HEK293 (cell line): ENCODE data around the gene CD55.

Experiments
- HOXC10 ChIP-seq: sonication (generic); formaldehyde crosslinking; IDR thresholded peaks from 2 replicates; pipeline ENCODE4 v1.8.1; 2023; ENCODE audit warnings: mild to moderate bottlenecking, missing genetic modification reagents
- KLF7 ChIP-seq: fragments of 450-650 bp; formaldehyde crosslinking; IDR thresholded peaks from 2 replicates; pipeline ENCODE4 v1.5.1; 2016; ENCODE audit warnings: missing biosample characterization, missing genetic modification characterization, borderline replicate concordance
- MZF1 ChIP-seq: fragments of 450-650 bp; formaldehyde crosslinking; IDR thresholded peaks from 2 replicates; pipeline ENCODE4 v1.5.1; 2017; ENCODE audit warnings: missing biosample characterization, missing genetic modification characterization, borderline replicate concordance
- PRDM4 ChIP-seq: fragments of 450-650 bp; formaldehyde crosslinking; IDR thresholded peaks from 2 replicates; pipeline ENCODE4 v1.5.1; 2017; ENCODE audit warnings: missing biosample characterization, missing genetic modification characterization
- SCRT2 ChIP-seq: fragments of 450-650 bp; formaldehyde crosslinking; IDR thresholded peaks from 2 replicates; pipeline ENCODE4 v1.5.1; 2016; ENCODE audit warnings: missing biosample characterization, missing genetic modification characterization
- YY2 ChIP-seq: fragments of 450-650 bp; formaldehyde crosslinking; IDR thresholded peaks from 2 replicates; pipeline ENCODE4 v1.5.1; 2016; ENCODE audit warnings: missing biosample characterization, missing genetic modification characterization
- ZFP37 ChIP-seq: fragments of 450-650 bp; formaldehyde crosslinking; IDR thresholded peaks from 2 replicates; pipeline ENCODE4 v1.5.1; 2016; ENCODE audit warnings: missing biosample characterization, missing genetic modification characterization
- ZNF112 ChIP-seq: fragments of 450-650 bp; formaldehyde crosslinking; IDR thresholded peaks from 2 replicates; pipeline ENCODE4 v1.5.0; 2017; ENCODE audit warnings: missing biosample characterization, missing genetic modification characterization
- ZNF132 ChIP-seq: fragments of 450-650 bp; formaldehyde crosslinking; IDR thresholded peaks from 2 replicates; pipeline ENCODE4 v1.5.1; 2017; ENCODE audit warnings: missing biosample characterization, missing genetic modification characterization, borderline replicate concordance
- ZNF146 ChIP-seq: fragments of 450-650 bp; formaldehyde crosslinking; IDR thresholded peaks from 2 replicates; pipeline ENCODE4 v1.5.1; 2016; ENCODE audit warnings: missing biosample characterization, missing genetic modification characterization
- ZNF19 ChIP-seq: fragments of 450-650 bp; formaldehyde crosslinking; IDR thresholded peaks from 2 replicates; pipeline ENCODE4; 2016; ENCODE audit warnings: missing biosample characterization, missing genetic modification characterization, low read depth
- ZNF248 ChIP-seq: fragments of 450-650 bp; formaldehyde crosslinking; IDR thresholded peaks from 2 replicates; pipeline ENCODE4 v1.5.1; 2017; ENCODE audit warnings: missing biosample characterization, missing genetic modification characterization
- ZNF302 ChIP-seq: fragments of 450-650 bp; formaldehyde crosslinking; IDR thresholded peaks from 2 replicates; pipeline ENCODE4 v1.5.1; 2016; ENCODE audit warnings: missing biosample characterization, missing genetic modification characterization, low read depth
- ZNF311 ChIP-seq: fragments of 450-650 bp; formaldehyde crosslinking; IDR thresholded peaks from 2 replicates; pipeline ENCODE4 v1.5.1; 2017; ENCODE audit warnings: missing biosample characterization, missing genetic modification characterization, borderline replicate concordance
- ZNF354C ChIP-seq: fragments of 450-650 bp; formaldehyde crosslinking; IDR thresholded peaks from 2 replicates; pipeline ENCODE4 v1.5.1; 2016; ENCODE audit warnings: missing biosample characterization, missing genetic modification characterization, low read depth, borderline replicate concordance
- ZNF416 ChIP-seq: fragments of 450-650 bp; formaldehyde crosslinking; IDR thresholded peaks from 2 replicates; pipeline ENCODE4 v1.5.1; 2016; ENCODE audit warnings: missing biosample characterization, missing genetic modification characterization
- ZNF473 ChIP-seq: fragments of 450-650 bp; formaldehyde crosslinking; IDR thresholded peaks from 2 replicates; pipeline ENCODE4 v1.5.1; 2017; ENCODE audit warnings: missing biosample characterization, missing genetic modification characterization
- ZNF501 ChIP-seq: fragments of 450-650 bp; formaldehyde crosslinking; IDR thresholded peaks from 2 replicates; pipeline ENCODE4 v1.5.1; 2016; ENCODE audit warnings: missing biosample characterization, missing genetic modification characterization
- ZNF521 ChIP-seq: fragments of 450-650 bp; formaldehyde crosslinking; IDR thresholded peaks from 2 replicates; pipeline ENCODE4 v1.5.1; 2017; ENCODE audit warnings: missing biosample characterization, mild to moderate bottlenecking, missing genetic modification characterization
- ZNF571 ChIP-seq: fragments of 450-650 bp; formaldehyde crosslinking; IDR thresholded peaks from 2 replicates; pipeline ENCODE4 v1.5.0; 2017; ENCODE audit warnings: missing biosample characterization, missing genetic modification characterization
- ZNF600 ChIP-seq: fragments of 450-650 bp; formaldehyde crosslinking; IDR thresholded peaks from 2 replicates; pipeline ENCODE4 v1.5.1; 2016; ENCODE audit warnings: missing biosample characterization, missing genetic modification characterization
- ZNF629 ChIP-seq: fragments of 450-650 bp; formaldehyde crosslinking; IDR thresholded peaks from 2 replicates; pipeline ENCODE4 v1.5.1; 2017; ENCODE audit warnings: missing biosample characterization, missing genetic modification characterization
- ZNF704 ChIP-seq: fragments of 450-650 bp; formaldehyde crosslinking; IDR thresholded peaks from 2 replicates; pipeline ENCODE4 v1.5.1; 2016; ENCODE audit warnings: missing biosample characterization, missing genetic modification characterization
- ZNF707 ChIP-seq: fragments of 450-650 bp; formaldehyde crosslinking; IDR thresholded peaks from 2 replicates; pipeline ENCODE4 v1.5.1; 2016; ENCODE audit warnings: missing biosample characterization, missing genetic modification characterization
- ZNF777 ChIP-seq: fragments of 450-650 bp; formaldehyde crosslinking; IDR thresholded peaks from 2 replicates; pipeline ENCODE4 v1.5.1; 2017; ENCODE audit warnings: missing biosample characterization, missing genetic modification characterization, borderline replicate concordance
- TF ChIP-seq, protein P1 (sequence below): sonication (generic); formaldehyde crosslinking; IDR thresholded peaks from 2 replicates; pipeline ENCODE4 v1.8.1; 2022; ENCODE audit warnings: mild to moderate bottlenecking, moderate library complexity, missing genetic modification reagents
- TF ChIP-seq, protein P2 (sequence below): fragments of 450-650 bp; formaldehyde crosslinking; IDR thresholded peaks from 2 replicates; pipeline ENCODE4 v1.5.1; 2016; ENCODE audit warnings: missing biosample characterization, missing genetic modification characterization
- TF ChIP-seq, protein P3 (sequence below): fragments of 450-650 bp; formaldehyde crosslinking; IDR thresholded peaks from 2 replicates; pipeline ENCODE4 v1.5.1; 2016; ENCODE audit warnings: missing biosample characterization, missing genetic modification characterization
- TF ChIP-seq, protein P4 (sequence below): fragments of 450-650 bp; IDR thresholded peaks from 2 replicates; pipeline ENCODE4 v1.5.1; 2018; ENCODE audit warnings: missing biosample characterization, mild to moderate bottlenecking, missing genetic modification characterization
- TF ChIP-seq, protein P5 (sequence below): fragments of 450-650 bp; formaldehyde crosslinking; IDR thresholded peaks from 2 replicates; pipeline ENCODE4 v1.5.1; 2016; ENCODE audit warnings: missing biosample characterization, missing genetic modification characterization

Gene CD55

GRCh38 chr1:207321079-207321789, at the start of gene CD55 (continued):
- TF ChIP-seq, protein P1, sequence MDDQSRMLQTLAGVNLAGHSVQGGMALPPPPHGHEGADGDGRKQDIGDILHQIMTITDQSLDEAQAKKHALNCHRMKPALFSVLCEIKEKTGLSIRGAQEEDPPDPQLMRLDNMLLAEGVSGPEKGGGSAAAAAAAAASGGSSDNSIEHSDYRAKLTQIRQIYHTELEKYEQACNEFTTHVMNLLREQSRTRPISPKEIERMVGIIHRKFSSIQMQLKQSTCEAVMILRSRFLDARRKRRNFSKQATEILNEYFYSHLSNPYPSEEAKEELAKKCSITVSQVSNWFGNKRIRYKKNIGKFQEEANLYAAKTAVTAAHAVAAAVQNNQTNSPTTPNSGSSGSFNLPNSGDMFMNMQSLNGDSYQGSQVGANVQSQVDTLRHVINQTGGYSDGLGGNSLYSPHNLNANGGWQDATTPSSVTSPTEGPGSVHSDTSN (CRISPR knock-in tag), result no peak
- TF ChIP-seq ZNF354C (tag by site-specific recombination) (no peak), ZNF302 (no peak), KLF7 (tag by site-specific recombination) (peak; percentile 99), SCRT2 (tag by site-specific recombination) (0 out of 2 replicates have a peak, but pooled peaks have one; percentile 24), ZNF146 (tag by site-specific recombination) (no peak), ZNF112 (tag by site-specific recombination) (no peak), ZNF248 (tag by site-specific recombination) (no peak), ZNF777 (tag by site-specific recombination) (no peak), YY2 (tag by site-specific recombination) (no peak), ZNF571 (tag by site-specific recombination) (no peak), MZF1 (tag by site-specific recombination) (peak; percentile 74), ZNF132 (tag by site-specific recombination) (no peak), PRDM4 (tag by site-specific recombination) (no peak), ZNF473 (tag by site-specific recombination) (no peak), ZNF704 (tag by site-specific recombination) (no peak), ZNF501 (tag by site-specific recombination) (peak; percentile 78), HOXC10 (CRISPR knock-in tag) (0 out of 2 replicates have a peak, but pooled peaks have one; percentile 18), ZNF19 (tag by site-specific recombination) (no peak), ZFP37 (tag by site-specific recombination) (peak; percentile 55; the same call in 1 of the 2 replicates), ZNF311 (tag by site-specific recombination) (no peak), ZNF521 (tag by site-specific recombination) (no peak), ZNF707 (tag by site-specific recombination) (no peak), ZNF629 (tag by site-specific recombination) (peak; percentile 99), ZNF600 (peak; percentile 58), ZNF416 (tag by site-specific recombination) (no peak)
- TF ChIP-seq, protein P2, sequence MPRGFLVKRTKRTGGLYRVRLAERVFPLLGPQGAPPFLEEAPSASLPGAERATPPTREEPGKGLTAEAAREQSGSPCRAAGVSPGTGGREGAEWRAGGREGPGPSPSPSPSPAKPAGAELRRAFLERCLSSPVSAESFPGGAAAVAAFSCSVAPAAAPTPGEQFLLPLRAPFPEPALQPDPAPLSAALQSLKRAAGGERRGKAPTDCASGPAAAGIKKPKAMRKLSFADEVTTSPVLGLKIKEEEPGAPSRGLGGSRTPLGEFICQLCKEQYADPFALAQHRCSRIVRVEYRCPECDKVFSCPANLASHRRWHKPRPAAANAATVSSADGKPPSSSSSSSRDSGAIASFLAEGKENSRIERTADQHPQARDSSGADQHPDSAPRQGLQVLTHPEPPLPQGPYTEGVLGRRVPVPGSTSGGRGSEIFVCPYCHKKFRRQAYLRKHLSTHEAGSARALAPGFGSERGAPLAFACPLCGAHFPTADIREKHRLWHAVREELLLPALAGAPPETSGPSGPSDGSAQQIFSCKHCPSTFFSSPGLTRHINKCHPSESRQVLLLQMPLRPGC (tag by site-specific recombination), result peak; percentile 28; the same call in 1 of the 2 replicates
- TF ChIP-seq, protein P3, sequence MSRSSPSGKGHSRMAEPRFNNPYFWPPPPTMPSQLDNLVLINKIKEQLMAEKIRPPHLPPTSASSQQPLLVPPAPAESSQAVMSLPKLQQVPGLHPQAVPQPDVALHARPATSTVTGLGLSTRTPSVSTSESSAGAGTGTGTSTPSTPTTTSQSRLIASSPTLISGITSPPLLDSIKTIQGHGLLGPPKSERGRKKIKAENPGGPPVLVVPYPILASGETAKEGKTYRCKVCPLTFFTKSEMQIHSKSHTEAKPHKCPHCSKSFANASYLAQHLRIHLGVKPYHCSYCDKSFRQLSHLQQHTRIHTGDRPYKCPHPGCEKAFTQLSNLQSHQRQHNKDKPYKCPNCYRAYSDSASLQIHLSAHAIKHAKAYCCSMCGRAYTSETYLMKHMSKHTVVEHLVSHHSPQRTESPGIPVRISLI, result no peak
- TF ChIP-seq, protein P4, sequence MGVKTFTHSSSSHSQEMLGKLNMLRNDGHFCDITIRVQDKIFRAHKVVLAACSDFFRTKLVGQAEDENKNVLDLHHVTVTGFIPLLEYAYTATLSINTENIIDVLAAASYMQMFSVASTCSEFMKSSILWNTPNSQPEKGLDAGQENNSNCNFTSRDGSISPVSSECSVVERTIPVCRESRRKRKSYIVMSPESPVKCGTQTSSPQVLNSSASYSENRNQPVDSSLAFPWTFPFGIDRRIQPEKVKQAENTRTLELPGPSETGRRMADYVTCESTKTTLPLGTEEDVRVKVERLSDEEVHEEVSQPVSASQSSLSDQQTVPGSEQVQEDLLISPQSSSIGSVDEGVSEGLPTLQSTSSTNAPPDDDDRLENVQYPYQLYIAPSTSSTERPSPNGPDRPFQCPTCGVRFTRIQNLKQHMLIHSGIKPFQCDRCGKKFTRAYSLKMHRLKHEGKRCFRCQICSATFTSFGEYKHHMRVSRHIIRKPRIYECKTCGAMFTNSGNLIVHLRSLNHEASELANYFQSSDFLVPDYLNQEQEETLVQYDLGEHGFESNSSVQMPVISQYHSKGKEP (tag by site-specific recombination), result no peak
- TF ChIP-seq, protein P5, sequence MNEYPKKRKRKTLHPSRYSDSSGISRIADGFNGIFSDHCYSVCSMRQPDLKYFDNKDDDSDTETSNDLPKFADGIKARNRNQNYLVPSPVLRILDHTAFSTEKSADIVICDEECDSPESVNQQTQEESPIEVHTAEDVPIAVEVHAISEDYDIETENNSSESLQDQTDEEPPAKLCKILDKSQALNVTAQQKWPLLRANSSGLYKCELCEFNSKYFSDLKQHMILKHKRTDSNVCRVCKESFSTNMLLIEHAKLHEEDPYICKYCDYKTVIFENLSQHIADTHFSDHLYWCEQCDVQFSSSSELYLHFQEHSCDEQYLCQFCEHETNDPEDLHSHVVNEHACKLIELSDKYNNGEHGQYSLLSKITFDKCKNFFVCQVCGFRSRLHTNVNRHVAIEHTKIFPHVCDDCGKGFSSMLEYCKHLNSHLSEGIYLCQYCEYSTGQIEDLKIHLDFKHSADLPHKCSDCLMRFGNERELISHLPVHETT (tag by site-specific recombination), result peak; percentile 88; the same call in 1 of the 2 replicates
